Measurements from ENCODE around the gene PLD1.

Gene PLD1

GRCh38 chr3:171813897-171814460 is 3.7 kb upstream of the PLD1 start:
- Histone ChIP-seq H3K4me3 (replicated peaks; ENCODE audit: insufficient read depth, low read length) (no peak overlapping the region), H3K27ac (replicated peaks) (peak overlapping the region; percentile 84), H3K27me3 (ENCODE audit: insufficient read depth, poor library complexity, severe bottlenecking) (no peaks in the 10 kb centered on the region)
- TF ChIP-seq POLR2AphosphoS5 (IDR thresholded peaks at IDR 0.05; ENCODE audit: low read depth) (peak; percentile 89), GABPA (IDR thresholded peaks at IDR 0.05; ENCODE audit: low read depth) (peak; percentile 23; the same call in 1 of the 2 replicates), SPI1 (IDR thresholded peaks at IDR 0.05; ENCODE audit: borderline replicate concordance, low read depth) (peak; percentile 94)
- TF ChIP-seq, protein P1, sequence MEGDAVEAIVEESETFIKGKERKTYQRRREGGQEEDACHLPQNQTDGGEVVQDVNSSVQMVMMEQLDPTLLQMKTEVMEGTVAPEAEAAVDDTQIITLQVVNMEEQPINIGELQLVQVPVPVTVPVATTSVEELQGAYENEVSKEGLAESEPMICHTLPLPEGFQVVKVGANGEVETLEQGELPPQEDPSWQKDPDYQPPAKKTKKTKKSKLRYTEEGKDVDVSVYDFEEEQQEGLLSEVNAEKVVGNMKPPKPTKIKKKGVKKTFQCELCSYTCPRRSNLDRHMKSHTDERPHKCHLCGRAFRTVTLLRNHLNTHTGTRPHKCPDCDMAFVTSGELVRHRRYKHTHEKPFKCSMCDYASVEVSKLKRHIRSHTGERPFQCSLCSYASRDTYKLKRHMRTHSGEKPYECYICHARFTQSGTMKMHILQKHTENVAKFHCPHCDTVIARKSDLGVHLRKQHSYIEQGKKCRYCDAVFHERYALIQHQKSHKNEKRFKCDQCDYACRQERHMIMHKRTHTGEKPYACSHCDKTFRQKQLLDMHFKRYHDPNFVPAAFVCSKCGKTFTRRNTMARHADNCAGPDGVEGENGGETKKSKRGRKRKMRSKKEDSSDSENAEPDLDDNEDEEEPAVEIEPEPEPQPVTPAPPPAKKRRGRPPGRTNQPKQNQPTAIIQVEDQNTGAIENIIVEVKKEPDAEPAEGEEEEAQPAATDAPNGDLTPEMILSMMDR (IDR thresholded peaks at IDR 0.05; ENCODE audit: insufficient read depth, low read length), result no peak
- TF ChIP-seq, protein P2, sequence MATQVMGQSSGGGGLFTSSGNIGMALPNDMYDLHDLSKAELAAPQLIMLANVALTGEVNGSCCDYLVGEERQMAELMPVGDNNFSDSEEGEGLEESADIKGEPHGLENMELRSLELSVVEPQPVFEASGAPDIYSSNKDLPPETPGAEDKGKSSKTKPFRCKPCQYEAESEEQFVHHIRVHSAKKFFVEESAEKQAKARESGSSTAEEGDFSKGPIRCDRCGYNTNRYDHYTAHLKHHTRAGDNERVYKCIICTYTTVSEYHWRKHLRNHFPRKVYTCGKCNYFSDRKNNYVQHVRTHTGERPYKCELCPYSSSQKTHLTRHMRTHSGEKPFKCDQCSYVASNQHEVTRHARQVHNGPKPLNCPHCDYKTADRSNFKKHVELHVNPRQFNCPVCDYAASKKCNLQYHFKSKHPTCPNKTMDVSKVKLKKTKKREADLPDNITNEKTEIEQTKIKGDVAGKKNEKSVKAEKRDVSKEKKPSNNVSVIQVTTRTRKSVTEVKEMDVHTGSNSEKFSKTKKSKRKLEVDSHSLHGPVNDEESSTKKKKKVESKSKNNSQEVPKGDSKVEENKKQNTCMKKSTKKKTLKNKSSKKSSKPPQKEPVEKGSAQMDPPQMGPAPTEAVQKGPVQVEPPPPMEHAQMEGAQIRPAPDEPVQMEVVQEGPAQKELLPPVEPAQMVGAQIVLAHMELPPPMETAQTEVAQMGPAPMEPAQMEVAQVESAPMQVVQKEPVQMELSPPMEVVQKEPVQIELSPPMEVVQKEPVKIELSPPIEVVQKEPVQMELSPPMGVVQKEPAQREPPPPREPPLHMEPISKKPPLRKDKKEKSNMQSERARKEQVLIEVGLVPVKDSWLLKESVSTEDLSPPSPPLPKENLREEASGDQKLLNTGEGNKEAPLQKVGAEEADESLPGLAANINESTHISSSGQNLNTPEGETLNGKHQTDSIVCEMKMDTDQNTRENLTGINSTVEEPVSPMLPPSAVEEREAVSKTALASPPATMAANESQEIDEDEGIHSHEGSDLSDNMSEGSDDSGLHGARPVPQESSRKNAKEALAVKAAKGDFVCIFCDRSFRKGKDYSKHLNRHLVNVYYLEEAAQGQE (IDR thresholded peaks at IDR 0.05; ENCODE audit: insufficient replicate concordance, low read depth), result no peak
- peak; percentile 94 to 96 for DNase-seq (ENCODE audit: low read depth in 1 of 2, low spot score in 1 of 2)

DNA sequence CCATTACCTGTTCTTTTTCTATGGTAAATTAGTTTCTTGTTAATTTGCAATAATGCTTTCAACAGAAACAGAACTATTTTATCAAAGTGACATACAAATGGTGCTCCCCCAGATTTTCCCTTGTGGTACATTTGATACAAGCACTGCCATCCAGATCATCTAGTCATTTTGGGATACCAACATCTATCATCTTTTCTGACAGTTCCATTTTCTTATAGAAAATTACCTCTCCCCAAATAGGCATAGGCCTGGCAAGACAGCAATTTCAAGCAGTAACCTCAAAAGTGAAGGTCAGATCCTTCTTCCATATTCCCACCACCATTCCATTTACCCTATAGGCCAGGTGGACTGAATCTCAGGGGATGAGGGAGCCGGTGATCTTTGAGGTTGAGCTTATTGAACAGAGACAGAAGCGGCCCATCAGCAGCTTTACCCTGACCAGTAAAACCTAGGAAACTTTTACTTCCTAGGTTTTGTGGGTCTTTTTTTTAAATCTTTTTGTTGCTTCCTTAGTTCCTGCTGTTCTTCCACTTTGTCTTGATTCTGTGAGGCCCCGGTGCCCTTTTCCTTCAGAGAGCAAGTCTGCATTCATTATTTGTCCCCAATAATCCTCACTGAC is 3.1 kb upstream of the PLD1 start:
- TF ChIP-seq GABPA (IDR thresholded peaks at IDR 0.05; ENCODE audit: low read depth) (no peak), POLR2AphosphoS5 (IDR thresholded peaks at IDR 0.05; ENCODE audit: low read depth) (no peak), SPI1 (IDR thresholded peaks at IDR 0.05; ENCODE audit: borderline replicate concordance, low read depth) (no peak)
- TF ChIP-seq, protein P1 (IDR thresholded peaks at IDR 0.05; ENCODE audit: insufficient read depth, low read length), result no peak
- TF ChIP-seq, protein P2 (IDR thresholded peaks at IDR 0.05; ENCODE audit: insufficient replicate concordance, low read depth), result no peak
- peak overlapping the region; percentile 84 for H3K27ac ChIP-seq (replicated peaks)
- DNase-seq (ENCODE audit: low read depth in 1 of 2, low spot score in 1 of 2), result no peak
- no peaks in the 10 kb centered on the region for H3K27me3 ChIP-seq (ENCODE audit: insufficient read depth, poor library complexity, severe bottlenecking)
- no peak overlapping the region for H3K4me3 ChIP-seq (replicated peaks; ENCODE audit: insufficient read depth, low read length)

DNA sequence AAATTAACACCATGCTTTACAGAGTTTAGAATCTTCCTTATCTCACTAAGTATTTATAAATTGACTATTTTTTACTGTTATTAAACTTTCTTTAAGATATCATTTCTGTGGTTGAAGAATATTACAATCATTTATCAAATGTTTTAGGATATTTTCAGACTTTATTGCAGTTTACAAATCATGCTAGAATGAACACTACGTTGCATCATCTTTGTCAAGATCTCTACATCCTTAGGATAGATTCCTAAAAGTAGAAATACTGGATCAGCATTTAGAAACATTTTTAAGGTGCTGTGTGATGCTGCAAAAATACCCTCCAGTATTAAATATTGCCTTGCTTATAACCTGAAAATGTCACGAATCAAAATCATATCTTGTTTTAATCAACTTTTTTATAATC is 2.5 kb upstream of the PLD1 start:
- TF ChIP-seq, protein P1 (IDR thresholded peaks at IDR 0.05; ENCODE audit: insufficient read depth, low read length), result no peak
- TF ChIP-seq, protein P2 (IDR thresholded peaks at IDR 0.05; ENCODE audit: insufficient replicate concordance, low read depth), result no peak
- no peak for TF ChIP-seq SPI1 (IDR thresholded peaks at IDR 0.05; ENCODE audit: borderline replicate concordance, low read depth)
- no peak for TF ChIP-seq POLR2AphosphoS5 (IDR thresholded peaks at IDR 0.05; ENCODE audit: low read depth)
- no peak for TF ChIP-seq GABPA (IDR thresholded peaks at IDR 0.05; ENCODE audit: low read depth)
- Histone ChIP-seq H3K27me3 (ENCODE audit: insufficient read depth, poor library complexity, severe bottlenecking) (no peaks in the 10 kb centered on the region), H3K4me3 (replicated peaks; ENCODE audit: insufficient read depth, low read length) (no peak overlapping the region), H3K27ac (replicated peaks) (peak overlapping the region; percentile 84)
- DNase-seq (ENCODE audit: low read depth in 1 of 2, low spot score in 1 of 2), result no peak

All from HL-60 (cell line).